DMS153 (cell line): ENCODE measurements around the gene KRTAP10-7.
"Not testable (repeated sequence)": the region's sequence is repeated elsewhere in the genome, so short reads cannot be mapped to it uniquely, and the experiment has no call there.

Source experiments
- DNase-seq: peaks from one replicate; lab custom pipeline; 2025; lab: John Stamatoyannopoulos, UW

KRTAP10-7 gene

DNA sequence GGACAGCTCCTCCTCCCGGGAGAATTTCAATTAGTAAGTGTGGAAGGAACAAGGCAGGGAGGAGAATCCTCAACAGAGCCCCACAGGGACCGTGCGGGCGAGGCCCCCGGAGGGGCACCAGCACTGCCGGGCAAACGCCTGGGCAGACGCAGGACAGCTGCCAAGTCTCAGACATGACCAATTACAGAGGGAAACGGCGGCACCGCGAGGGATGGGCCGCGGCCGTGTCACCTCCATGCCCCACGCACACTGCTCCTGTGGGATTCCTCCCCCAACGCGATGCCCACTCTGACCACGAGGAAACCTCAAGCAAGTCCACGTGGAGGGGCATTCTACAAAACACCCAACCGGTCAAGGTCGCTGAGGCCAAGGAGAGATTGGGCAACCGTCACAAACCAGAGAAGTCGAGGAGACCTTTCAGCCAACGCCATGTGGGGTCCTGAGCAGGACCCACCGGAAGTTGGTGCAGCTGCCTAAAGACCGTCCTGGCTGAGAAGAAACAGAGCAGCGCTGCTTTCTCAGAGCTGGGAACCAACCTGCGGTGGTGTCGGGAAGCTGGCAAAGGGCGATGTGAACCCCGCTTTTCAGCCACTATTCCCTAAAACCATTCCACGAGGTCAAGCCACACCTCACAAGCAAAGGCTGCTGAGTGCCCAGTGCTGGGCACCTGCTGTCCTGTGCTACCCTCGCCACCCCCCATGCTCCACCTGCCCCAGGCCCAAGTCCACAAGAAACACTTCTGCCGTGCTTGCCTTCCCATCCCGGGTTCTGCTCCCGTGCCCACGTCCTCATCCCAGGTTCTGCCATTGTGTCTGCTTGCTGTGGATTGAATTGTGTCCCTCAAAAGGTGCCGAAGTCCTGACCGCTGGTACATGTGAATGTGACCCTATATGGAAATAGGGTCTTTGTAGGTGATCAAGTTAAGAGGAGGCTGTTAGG lies 28.3 kb upstream of the KRTAP10-7 start:
- DNase-seq: no peak

DNA sequence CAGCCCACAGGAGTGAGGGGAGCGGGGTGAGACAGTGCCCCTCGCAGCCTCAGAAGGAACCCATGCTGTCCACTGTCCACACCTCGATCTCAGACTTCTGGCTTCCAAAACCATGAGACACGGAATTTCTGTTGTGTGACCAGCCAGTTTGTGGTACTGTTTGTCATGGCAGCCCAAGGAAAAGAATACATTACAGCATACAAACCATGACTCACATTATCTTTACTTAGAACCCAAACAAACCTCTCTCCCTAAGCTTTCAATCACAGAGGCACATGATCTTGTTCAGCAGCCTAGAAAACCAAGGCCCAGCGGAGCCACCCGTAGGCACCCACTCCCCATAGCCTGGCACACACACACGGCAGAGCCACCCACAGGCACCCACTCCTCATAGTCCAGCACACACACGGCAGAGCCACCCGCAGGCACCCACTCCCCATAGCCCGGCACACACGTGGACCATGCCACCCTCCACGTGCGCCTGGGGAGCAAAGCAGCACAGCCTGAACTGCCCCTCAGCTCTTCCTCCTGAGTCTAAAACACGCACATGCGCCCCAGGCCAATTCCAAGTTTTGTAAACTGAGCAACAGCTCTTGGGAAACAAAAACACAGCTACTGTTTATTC lies 27.3 kb upstream of the KRTAP10-7 start:
- DNase-seq: no peak

DNA sequence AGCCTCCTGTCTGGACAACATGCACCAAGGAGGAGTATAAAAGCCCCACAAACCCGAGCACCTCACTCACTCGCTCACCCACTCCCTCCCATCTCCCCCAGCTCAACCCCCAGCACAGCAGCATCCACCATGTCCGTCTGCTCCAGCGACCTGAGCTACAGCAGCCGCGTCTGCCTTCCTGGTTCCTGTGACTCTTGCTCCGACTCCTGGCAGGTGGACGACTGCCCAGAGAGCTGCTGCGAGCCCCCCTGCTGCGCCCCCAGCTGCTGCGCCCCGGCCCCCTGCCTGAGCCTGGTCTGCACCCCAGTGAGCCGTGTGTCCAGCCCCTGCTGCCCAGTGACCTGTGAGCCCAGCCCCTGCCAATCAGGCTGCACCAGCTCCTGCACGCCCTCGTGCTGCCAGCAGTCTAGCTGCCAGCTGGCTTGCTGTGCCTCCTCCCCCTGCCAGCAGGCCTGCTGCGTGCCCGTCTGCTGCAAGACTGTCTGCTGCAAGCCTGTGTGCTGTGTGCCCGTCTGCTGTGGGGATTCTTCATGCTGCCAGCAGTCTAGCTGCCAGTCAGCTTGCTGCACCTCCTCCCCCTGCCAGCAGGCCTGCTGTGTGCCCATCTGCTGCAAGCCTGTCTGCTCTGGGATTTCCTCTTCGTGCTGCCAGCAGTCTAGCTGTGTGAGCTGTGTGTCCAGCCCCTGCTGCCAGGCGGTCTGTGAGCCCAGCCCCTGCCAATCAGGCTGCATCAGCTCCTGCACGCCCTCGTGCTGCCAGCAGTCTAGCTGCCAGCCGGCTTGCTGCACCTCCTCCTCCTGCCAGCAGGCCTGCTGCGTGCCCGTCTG lies 26.6 kb upstream of the KRTAP10-7 start, which contains the start of gene KRTAP10-4:
Gene KRTAP10-4, plus strand, starts transcription at position 100 of the 827 bp plus-strand sequence. Its CDS starts 30 bp downstream, at position 130.
- DNase-seq: not testable (repeated sequence)

DNA sequence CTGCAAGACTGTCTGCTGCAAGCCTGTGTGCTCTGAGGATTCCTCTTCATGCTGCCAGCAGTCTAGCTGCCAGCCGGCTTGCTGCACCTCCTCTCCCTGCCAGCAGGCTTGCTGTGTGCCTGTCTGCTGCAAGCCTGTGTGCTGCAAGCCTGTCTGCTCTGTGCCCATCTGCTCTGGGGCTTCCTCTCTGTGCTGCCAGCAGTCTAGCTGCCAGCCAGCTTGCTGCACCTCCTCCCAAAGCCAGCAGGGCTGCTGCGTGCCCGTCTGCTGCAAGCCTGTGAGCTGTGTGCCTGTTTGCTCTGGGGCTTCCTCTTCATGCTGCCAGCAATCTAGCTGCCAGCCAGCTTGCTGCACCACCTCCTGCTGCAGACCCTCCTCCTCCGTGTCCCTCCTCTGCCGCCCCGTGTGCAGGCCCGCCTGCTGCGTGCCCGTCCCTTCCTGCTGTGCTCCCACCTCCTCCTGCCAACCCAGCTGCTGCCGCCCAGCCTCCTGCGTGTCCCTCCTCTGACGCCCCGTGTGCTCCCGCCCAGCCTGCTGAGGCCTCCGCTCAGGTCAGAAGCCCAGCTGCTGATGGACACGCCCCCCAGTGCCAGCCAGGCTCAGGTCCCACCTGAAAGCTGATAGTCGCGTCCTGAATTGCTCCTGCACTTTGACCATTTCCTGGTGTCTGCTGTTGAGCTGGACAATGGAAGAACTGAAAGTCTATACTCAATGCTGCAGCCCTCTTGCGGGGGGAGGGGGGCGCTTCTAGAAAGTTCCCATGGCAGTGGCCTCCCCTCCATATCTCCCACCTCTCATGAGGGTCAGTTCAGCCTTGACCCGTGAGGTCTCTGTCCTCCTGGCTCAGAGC lies 25.7 kb upstream of the KRTAP10-7 start:
- no peak for DNase-seq

DNA sequence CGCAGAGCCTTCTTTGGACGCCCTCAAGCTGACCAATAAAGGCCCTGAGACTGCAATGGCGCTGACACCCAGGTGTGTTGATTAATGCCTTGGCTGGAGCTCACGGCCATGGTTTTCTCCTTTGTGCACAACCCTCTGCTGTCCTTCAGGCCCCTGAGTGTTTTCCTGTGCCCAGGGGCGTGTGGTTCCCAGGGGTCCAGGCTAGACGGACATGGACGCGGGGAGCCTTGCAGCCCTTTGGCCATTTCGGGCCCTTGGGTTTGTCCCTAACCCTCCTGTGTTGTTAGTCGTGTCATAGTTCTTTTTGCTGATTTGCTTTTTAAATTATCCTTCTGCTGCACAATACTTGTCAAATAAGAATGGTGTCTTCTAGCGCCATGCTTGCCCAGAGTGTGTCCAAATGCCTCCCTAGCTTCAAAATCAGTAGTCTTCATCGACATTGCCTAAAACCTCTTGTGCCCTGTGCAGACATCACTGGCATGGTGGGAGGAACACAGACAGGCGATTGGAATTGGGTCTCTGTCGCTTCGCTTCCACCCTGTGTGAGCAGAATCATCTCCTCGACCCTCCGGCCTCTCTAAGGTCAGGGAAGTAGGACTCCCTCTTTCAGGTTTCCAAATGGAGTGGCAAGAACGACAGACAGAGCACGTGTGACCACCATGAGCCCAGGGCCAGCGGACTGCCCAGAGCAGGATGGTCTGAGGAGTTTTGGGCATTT lies 24.9 kb upstream of the KRTAP10-7 start:
- no peak for DNase-seq

DNA sequence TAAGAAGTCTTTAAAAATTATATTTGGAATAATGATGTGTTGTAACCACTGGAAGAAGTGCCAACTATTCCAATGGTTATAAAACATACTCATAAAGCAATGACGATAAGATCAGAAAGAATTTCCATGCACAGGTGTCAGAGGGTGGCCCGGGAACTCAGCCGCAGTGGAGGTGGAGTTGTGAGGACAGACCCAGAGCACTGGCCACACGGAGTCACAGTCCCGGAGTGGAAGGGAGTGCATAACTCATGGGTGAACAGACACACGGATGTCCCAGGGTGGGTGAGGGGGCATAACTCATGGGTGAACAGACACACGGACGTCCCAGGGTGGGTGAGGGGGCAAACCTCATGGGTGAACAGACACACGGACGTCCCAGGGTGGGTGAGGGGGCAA lies 24.4 kb upstream of the KRTAP10-7 start:
- DNase-seq: no peak

DNA sequence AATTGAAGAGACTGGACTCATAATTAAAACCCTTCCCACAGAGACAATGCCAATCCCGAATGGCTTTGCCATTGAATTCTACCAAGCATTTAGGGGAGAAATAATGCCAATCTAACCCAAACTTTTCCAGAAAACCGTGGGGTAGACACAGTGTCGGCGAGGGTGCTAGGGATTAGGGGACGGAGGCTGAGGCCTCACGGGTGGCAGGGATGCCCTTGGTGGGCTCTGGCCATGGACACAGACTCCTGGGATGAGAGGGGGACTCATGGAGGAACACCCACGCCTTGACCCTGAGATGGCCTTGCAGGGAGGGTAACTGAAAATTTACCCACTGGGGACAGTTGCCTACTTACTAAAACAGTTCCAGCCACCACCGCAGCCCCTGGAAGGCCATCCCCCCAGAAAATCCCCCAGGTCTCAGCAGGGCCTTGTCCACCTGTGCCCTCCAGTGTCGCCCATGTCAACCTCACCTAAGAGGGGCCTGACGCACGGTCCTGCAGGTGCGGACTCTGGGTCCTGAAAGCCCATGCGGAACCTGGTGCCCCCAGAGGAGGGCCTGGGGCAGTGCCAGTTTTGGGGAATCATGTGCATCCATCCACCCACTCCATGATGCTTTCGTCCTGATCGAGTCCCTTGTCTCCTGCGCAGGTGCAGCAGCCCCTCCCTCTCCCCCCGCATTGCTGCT lies 21.9 kb upstream of the KRTAP10-7 start:
- DNase-seq: no peak

DNA sequence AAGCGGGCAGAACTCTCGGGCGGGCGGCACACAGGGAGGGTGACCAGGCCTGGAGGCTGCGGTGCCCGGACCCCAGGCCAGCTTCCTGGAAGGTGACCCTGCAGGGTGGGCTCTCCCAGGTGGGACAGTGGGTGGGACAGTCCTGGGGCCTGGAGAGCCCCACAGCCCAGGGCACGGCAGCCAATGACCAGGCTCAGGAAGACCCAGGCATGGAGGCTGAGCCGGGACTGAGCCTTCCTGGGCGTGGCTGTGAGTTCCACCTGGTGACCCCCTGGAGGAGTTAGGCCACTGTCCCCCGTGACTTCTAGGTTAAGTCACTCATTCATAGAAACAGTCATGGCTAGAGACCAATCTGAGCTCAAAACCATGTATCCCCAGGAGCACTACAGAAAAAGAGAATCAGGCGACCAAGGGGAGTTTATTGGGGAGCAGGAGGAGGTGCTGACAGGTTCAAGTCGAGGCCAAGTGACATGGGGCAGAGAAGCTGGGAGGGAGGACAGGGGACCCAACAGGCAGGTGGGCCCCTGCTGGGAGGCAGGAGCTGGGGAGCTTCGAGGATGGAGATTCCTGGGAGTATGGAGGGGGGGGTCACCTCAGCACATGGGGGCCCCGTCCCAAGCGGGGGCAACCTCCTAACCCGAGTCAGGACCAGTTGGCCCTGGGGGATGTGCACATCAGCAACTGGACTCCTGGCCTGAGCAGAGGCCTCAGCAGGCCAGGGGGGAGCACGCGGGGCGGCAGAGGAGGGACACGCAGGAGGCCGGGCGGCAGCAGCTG lies 21.2 kb upstream of the KRTAP10-7 start:
- DNase-seq: no peak

DNA sequence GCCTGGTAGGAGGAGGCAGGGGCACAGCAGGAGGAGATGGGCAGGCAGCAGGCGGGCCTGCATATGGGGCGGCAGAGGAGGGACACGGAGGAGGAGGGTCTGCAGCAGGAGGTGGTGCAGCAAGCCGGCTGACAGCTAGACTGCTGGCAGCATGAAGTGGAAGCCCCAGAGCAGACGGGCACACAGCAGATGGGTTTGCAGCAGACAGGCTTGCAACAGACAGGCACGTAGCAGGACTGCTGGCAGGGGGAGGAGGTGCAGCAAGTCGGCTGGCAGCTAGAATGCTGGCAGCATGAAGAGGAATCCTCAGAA lies 20.6 kb upstream of the KRTAP10-7 start:
- no peak for DNase-seq

DNA sequence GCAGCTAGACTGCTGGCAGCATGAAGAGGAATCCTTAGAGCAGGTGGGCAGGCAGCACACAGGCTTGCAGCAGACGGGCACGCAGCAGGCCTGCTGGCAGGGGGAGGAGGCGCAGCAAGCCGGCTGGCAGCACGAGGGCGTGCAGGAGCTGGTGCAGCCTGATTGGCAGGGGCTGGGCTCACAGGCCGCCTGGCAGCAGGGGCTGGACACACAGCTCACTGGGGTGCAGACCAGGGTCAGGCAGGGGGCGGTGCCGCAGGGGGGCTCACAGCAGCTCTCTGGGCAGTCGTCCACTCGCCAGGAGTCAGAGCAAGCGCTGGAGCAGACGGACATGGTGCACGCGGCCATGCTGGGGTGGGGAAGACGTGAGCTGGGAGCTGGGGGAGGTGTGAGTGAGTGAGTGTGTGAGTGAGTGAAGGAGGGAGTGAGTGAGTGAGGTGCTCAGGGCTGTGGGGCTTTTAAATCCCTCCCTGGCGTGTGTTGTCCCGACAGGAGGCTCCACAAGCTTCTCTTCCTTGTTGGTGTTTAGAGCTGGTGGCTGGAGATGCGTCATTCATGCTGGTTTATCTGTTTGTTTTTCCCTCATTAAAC lies 20.1 kb upstream of the KRTAP10-7 start, which contains the start of gene KRTAP10-5:
Gene KRTAP10-5, minus strand, starts transcription at position 374 of the 591 bp plus-strand sequence. Its CDS starts 26 bp downstream, at position 348.
- not testable (repeated sequence) for DNase-seq

DNA sequence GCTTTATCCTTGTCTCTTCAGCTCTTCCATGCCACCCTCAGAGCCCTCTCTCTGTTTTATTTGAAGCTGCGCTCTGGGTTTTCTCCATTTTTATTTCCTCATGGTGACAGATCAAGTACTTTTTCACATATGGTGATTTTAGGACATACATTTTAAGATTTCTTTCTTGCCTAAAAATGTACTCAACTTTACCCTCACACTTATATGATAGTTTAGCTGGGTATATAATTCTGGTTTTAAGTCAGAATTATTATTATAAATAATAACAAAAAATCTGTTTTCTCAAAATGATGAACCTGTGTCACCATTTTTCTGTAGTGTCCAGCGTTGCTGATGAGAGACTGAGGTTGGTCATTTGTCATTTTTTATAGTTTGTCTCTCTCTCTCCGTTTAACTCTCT lies 19.2 kb upstream of the KRTAP10-7 start:
- no peak for DNase-seq

DNA sequence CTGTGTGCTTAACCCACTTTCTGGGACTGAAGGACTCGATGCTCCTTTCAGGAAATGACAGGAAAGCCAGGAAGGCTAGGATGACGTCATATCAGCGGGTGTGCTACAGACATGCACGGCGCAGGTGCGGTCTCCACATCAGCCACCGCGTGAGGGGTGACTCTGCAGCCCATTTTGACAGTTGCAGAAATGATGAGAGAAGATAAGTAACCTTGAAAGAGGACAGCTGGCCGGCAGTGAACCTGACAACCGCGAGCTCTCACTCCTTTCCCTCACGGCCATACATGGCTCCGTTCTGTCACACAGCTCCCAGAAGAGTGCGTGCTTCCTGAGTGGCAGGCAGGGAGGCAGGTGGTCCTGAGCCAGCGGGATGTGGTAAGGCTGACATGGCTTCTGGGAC lies 18.3 kb upstream of the KRTAP10-7 start:
- DNase-seq: no peak

DNA sequence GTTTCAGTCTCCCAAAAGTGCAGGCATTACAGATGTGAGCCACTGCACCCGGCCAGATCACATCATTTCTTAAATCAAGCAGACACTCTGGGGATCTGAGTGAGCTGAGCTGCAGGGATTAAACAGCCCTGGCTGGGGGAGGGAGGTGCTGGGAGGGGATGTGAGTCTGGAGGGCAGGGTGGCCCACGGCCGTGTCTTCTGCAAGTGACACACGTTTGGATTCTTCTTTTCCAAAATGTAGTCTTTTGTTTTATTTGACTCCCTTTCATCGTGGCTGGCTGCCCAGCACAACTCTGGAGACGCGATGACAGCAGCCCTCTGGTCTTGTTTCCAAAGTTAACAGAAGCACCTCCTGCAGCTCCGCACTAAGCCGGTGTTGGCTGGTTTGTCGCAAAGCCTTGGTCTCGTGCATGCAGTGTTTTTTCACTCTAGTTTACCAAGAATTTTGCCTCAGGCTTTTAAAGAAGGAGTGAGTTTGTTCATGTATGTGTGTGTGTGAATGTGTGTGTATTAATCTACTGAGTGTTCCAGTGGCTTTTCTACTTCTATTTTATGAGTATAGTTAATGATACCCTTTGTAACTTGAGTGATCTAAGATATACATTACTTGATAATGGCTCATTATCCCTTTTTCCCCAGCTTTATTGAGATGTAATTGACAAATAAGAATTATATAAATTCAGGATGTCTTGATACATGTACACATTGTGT lies 17.2 kb upstream of the KRTAP10-7 start:
- no peak for DNase-seq

DNA sequence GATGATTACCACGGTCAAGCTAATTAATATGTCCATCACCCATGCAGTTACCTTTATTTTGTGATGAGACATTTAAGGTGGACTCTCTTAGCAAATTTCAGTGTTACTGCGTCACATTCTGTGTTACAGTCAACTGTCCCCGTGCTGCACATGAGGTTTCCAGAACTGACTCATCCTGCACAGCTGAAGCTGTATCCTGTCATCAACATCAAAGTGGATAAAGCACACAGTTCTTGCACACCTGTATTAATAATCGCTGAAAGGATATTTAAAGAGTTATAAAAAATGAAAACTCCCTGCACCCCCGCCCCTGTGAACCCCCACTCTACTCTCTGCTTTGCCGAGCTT lies 16.6 kb upstream of the KRTAP10-7 start:
- no peak for DNase-seq

DNA sequence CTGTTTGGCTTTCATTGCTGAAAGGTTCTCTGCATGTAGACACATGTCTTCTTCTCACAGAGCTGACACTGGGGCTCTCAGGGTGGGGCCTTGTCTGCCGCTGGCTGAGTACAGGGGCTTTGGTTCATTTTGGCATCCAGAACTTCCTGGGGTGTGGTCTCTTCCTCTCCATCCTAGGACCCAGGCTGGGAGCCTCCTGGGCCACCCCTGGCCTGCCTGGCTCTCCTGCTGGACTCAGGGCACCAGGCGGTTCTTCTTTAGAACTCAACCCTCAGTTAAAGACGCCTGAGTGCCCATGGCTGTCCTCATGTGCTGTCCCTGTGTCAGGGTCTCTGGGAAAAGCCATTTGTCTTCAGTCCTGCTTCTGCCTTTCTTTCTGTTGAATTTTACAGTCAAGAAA lies 14.5 kb upstream of the KRTAP10-7 start:
- no peak for DNase-seq

DNA sequence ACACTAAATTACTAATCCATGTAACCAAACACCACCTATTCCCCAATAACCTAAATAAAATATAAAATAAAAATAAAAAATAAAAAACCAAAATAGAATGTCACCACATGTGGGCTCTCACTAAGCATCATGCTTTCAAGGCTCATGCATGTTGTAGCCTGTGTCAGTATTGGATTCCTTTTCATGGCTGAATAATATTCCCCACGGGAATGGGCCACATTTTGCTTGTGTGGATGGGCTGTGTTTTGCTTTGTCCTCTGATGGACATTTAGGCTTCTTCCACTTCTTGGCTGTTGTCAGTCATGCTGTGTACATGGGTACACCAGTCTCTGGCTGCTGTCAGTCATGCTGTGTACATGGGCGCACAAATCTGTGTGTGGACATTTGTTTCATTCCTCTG lies 11.3 kb upstream of the KRTAP10-7 start:
- DNase-seq: no peak

DNA sequence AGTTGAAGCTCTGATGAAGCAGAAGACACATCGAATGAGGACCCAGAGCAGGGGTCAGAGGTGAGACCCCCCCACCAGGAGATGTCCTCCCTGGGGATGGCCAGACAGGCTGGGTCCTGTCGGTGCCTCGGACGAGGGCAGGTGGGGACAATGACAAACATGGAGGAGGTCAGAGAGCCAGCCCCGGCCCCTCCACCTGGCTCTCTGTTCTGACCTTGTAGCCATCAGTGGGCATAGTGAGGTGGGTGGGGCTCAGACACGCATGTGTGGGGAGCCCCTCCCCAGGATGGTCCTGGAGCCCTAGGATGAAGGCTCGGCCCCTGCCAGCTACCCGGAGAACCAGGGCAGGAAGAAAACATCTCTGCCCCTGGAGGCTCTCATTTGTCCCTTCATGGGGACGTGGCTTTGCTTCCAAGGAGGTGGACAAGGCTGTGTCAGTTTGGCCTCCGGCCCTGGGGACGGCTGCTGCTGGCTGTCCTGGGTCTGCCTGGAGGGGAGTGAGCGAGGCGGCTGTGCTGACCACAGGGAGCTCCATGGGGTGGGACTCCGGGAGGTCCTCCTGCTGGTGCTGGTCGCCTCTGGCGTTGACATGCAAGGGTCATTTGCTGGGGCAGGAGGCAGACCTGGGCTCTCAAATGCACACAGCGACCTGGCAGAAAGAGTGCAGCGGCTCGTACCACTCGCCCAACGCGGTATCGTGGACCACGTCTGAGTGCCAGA lies 10.7 kb upstream of the KRTAP10-7 start:
- DNase-seq: no peak

DNA sequence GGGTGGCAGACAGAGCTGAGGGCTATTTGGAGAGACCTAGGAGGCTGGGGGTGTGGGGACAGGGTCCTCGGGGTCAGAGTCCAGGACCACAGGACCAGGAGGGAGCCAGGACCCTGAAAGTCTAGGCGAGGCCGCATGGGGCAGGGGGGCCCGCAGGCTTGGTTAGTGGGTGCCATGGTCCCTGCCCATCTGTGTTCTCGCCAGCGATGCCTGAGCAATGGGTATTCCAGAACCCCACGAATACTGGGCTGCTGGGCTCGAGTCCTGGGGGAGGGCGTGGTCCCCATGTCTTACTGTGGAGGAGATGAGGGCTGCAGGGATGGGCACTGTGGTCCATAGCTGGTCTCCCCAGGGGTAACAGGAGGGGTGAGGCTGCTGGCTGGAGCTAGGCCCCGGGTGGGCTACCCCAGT lies 10.1 kb upstream of the KRTAP10-7 start:
- no peak for DNase-seq
